Measurements from ENCODE around the gene CXCL3. TPM values are rescaled to one million over a fixed set of nuclear protein-coding genes. Genes with fewer than 3 reads are reported as not detected.

The CXCL3 gene
- total and polyA plus RNA-seq, 10 of the 15 experiments (the other 5 are each of a cell fraction or from before 2014, with no cell fraction given) = not detected

DNA sequence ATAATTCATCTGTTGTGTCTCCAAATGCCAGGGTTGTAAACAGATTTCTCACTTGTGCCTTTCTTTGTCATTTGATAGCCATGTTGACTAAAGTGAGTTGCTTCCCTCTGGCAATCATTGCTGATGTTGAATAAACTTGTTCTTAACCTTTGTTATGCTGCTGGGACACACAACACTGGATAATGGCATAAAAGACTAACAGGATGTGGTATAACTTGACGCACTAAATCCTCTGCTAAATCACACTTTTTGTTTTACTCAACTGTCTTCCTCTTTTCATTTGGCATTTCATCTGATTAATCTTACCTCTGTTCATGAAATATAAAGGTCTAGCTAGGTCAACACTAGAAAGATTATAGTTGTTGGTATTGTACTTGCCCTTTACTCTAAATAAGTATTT is 22.4 kb downstream of the CXCL3 start:
- Histone ChIP-seq H3K9me3 (replicated peaks; ENCODE audit: control insufficient read depth, insufficient read depth, low read length) (no peaks in the 10 kb centered on the region), H3K36me3 (ENCODE audit: control insufficient read depth in 2 of 2, insufficient read depth in 2 of 2, low read length in 1 of 2) (no peaks in the 10 kb centered on the region), H3K4me1 (ENCODE audit: control insufficient read depth, insufficient read depth, low read length) (no peaks in the 10 kb centered on the region), H3K27ac (ENCODE audit: control insufficient read depth, insufficient read depth) (no peak overlapping the region), H3K9ac (ENCODE audit: control insufficient read depth, insufficient read depth, low read length) (no peak overlapping the region), H3K79me2 (ENCODE audit: control insufficient read depth, insufficient read depth, low read length) (no peaks in the 10 kb centered on the region), H2AFZ (ENCODE audit: control insufficient read depth, low read depth, low read length) (no peak overlapping the region), H3K4me3 (no peak overlapping the region), H3K4me2 (ENCODE audit: control insufficient read depth, insufficient read depth) (no peak overlapping the region), H4K20me1 (ENCODE audit: control insufficient read depth, insufficient read depth) (no peaks in the 10 kb centered on the region), H3K27me3 (replicated peaks in 1 of 2; ENCODE audit: control insufficient read depth in 2 of 2, insufficient read depth in 2 of 2, low read length in 1 of 2) (no peaks in the 10 kb centered on the region)
- no TSS peak for BruUV-seq (replicated peaks)
- in situ Hi-C loops (cut with MboI) (no loop called here), intact Hi-C loops (cut with micrococcal nuclease; ENCODE audit: unreplicated experiment) (no loop called here)
- SMC1A ChIA-PET (ENCODE audit: uncharacterized antibody, unreplicated experiment) = interaction anchor here (0.5 to 2.4 kb wide), 5 partner anchors 9 to 781 kb away, joined by 3 to 10 read pairs (median 3); no protein-coding TSS in a partner anchor
- ATAC-seq = peak; percentile 79
- DNase-seq (ENCODE audit: low read depth, low spot score) = no peak
- POLR2A ChIA-PET = no interaction called here
- RAD21 ChIA-PET (ENCODE audit: unreplicated experiment) = interaction anchor here (0.6 kb wide), 1 partner anchor 423 kb away, joined by 4 read pairs; no protein-coding TSS in a partner anchor
- CTCF ChIA-PET = interaction anchor here (1.0 kb wide), 1 partner anchor 40 kb away, joined by 3 read pairs; no protein-coding TSS in a partner anchor
- WGBS (ENCODE audit: insufficient coverage, insufficient replicate concordance, low lambda C conversion rate, missing lambda C conversion rate) = 0% methylated on average over 1 of the region's 1 CpG
- no peak for FAIRE-seq
- TF ChIP-seq, protein P1, sequence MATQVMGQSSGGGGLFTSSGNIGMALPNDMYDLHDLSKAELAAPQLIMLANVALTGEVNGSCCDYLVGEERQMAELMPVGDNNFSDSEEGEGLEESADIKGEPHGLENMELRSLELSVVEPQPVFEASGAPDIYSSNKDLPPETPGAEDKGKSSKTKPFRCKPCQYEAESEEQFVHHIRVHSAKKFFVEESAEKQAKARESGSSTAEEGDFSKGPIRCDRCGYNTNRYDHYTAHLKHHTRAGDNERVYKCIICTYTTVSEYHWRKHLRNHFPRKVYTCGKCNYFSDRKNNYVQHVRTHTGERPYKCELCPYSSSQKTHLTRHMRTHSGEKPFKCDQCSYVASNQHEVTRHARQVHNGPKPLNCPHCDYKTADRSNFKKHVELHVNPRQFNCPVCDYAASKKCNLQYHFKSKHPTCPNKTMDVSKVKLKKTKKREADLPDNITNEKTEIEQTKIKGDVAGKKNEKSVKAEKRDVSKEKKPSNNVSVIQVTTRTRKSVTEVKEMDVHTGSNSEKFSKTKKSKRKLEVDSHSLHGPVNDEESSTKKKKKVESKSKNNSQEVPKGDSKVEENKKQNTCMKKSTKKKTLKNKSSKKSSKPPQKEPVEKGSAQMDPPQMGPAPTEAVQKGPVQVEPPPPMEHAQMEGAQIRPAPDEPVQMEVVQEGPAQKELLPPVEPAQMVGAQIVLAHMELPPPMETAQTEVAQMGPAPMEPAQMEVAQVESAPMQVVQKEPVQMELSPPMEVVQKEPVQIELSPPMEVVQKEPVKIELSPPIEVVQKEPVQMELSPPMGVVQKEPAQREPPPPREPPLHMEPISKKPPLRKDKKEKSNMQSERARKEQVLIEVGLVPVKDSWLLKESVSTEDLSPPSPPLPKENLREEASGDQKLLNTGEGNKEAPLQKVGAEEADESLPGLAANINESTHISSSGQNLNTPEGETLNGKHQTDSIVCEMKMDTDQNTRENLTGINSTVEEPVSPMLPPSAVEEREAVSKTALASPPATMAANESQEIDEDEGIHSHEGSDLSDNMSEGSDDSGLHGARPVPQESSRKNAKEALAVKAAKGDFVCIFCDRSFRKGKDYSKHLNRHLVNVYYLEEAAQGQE (IDR thresholded peaks at IDR 0.05; ENCODE audit: low read depth, low read length) = no peak
- no peak for TF ChIP-seq LARP7 (IDR thresholded peaks at IDR 0.05)
- TF ChIP-seq RFX5 (IDR thresholded peaks at IDR 0.05; ENCODE audit: low read depth, low read length) = no peak
- no peak for TF ChIP-seq POLR2AphosphoS5 (IDR thresholded peaks at IDR 0.05; ENCODE audit: low read length)
- no peak for TF ChIP-seq WRNIP1 (IDR thresholded peaks at IDR 0.05; ENCODE audit: borderline replicate concordance, low read depth, low read length)
- no peak for TF ChIP-seq RBBP5 (conservative IDR thresholded peaks at IDR 0.05)
- TF ChIP-seq HDAC6 (IDR thresholded peaks at IDR 0.05; ENCODE audit: unreplicated experiment) = no peak
- no peak for TF ChIP-seq MEF2B (IDR thresholded peaks at IDR 0.05; ENCODE audit: partially characterized antibody, poor library complexity, severe bottlenecking)
- TF ChIP-seq ASH2L (IDR thresholded peaks at IDR 0.05; ENCODE audit: borderline replicate concordance, low read depth) = no peak
- TF ChIP-seq, protein P2, sequence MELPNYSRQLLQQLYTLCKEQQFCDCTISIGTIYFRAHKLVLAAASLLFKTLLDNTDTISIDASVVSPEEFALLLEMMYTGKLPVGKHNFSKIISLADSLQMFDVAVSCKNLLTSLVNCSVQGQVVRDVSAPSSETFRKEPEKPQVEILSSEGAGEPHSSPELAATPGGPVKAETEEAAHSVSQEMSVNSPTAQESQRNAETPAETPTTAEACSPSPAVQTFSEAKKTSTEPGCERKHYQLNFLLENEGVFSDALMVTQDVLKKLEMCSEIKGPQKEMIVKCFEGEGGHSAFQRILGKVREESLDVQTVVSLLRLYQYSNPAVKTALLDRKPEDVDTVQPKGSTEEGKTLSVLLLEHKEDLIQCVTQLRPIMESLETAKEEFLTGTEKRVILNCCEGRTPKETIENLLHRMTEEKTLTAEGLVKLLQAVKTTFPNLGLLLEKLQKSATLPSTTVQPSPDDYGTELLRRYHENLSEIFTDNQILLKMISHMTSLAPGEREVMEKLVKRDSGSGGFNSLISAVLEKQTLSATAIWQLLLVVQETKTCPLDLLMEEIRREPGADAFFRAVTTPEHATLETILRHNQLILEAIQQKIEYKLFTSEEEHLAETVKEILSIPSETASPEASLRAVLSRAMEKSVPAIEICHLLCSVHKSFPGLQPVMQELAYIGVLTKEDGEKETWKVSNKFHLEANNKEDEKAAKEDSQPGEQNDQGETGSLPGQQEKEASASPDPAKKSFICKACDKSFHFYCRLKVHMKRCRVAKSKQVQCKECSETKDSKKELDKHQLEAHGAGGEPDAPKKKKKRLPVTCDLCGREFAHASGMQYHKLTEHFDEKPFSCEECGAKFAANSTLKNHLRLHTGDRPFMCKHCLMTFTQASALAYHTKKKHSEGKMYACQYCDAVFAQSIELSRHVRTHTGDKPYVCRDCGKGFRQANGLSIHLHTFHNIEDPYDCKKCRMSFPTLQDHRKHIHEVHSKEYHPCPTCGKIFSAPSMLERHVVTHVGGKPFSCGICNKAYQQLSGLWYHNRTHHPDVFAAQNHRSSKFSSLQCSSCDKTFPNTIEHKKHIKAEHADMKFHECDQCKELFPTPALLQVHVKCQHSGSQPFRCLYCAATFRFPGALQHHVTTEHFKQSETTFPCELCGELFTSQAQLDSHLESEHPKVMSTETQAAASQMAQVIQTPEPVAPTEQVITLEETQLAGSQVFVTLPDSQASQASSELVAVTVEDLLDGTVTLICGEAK (IDR thresholded peaks at IDR 0.05; ENCODE audit: borderline replicate concordance) = no peak
- TF ChIP-seq, protein P3, sequence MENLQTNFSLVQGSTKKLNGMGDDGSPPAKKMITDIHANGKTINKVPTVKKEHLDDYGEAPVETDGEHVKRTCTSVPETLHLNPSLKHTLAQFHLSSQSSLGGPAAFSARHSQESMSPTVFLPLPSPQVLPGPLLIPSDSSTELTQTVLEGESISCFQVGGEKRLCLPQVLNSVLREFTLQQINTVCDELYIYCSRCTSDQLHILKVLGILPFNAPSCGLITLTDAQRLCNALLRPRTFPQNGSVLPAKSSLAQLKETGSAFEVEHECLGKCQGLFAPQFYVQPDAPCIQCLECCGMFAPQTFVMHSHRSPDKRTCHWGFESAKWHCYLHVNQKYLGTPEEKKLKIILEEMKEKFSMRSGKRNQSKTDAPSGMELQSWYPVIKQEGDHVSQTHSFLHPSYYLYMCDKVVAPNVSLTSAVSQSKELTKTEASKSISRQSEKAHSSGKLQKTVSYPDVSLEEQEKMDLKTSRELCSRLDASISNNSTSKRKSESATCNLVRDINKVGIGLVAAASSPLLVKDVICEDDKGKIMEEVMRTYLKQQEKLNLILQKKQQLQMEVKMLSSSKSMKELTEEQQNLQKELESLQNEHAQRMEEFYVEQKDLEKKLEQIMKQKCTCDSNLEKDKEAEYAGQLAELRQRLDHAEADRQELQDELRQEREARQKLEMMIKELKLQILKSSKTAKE (IDR thresholded peaks at IDR 0.05; ENCODE audit: low read depth, poor library complexity, severe bottlenecking) = no peak
- TF ChIP-seq FOXK2 (IDR thresholded peaks at IDR 0.05) = no peak
- TF ChIP-seq, protein P4, sequence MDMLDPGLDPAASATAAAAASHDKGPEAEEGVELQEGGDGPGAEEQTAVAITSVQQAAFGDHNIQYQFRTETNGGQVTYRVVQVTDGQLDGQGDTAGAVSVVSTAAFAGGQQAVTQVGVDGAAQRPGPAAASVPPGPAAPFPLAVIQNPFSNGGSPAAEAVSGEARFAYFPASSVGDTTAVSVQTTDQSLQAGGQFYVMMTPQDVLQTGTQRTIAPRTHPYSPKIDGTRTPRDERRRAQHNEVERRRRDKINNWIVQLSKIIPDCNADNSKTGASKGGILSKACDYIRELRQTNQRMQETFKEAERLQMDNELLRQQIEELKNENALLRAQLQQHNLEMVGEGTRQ (IDR thresholded peaks at IDR 0.05; ENCODE audit: borderline replicate concordance, low read depth, low read length) = no peak
- TF ChIP-seq SPI1 (IDR thresholded peaks at IDR 0.05; ENCODE audit: borderline replicate concordance, insufficient read depth, low read depth, low read length) = peak; percentile 34; the same call in 1 of the 2 replicates
